ENCODE measurements around the gene MORN1.

Gene MORN1

GRCh38 chr1:2299131-2299627 is 92.2 kb downstream of the MORN1 start:
- no peak for TF ChIP-seq EZH2phosphoT487 (IDR thresholded peaks at IDR 0.05; ENCODE audit: borderline replicate concordance, low read length)
- TF ChIP-seq CTCF (IDR thresholded peaks at IDR 0.05; ENCODE audit: low read depth, low read length, poor library complexity, severe bottlenecking): no peak
- H3K79me2 ChIP-seq (ENCODE audit: control insufficient read depth, low read length): no peaks in the 10 kb centered on the region
- no peak overlapping the region for H3K4me3 ChIP-seq (ENCODE audit: low read length)
- H4K20me1 ChIP-seq (ENCODE audit: control insufficient read depth, insufficient read depth, low read depth, low read length): peaks cover 15% of the 10 kb centered on the region; the same call in 1 of the 2 replicates
- H3F3A ChIP-seq (ENCODE audit: control insufficient read depth, insufficient read depth): 0 out of 2 replicates have a peak, but pooled peaks cover 2% of the 10 kb centered on the region
- no peaks in the 10 kb centered on the region for H3K9me3 ChIP-seq (ENCODE audit: control insufficient read depth, insufficient read depth, low read length)
- H3K4me1 ChIP-seq (ENCODE audit: control insufficient read depth, low read length): peaks cover 21% of the 10 kb centered on the region
- no peak overlapping the region for H3K27ac ChIP-seq (ENCODE audit: low read depth, low read length)
- no peak overlapping the region for H3K4me2 ChIP-seq (ENCODE audit: low read length)
- no peaks in the 10 kb centered on the region for H3K9me2 ChIP-seq (replicated peaks; ENCODE audit: control insufficient read depth, low read length)
- no peaks in the 10 kb centered on the region for H3K36me3 ChIP-seq (ENCODE audit: control insufficient read depth, low read length)
- H3K27me3 ChIP-seq (ENCODE audit: control insufficient read depth, low read length): peaks cover 24% of the 10 kb centered on the region

GRCh38 chr1:2298685-2299084 is 92.7 kb downstream of the MORN1 start:
- TF ChIP-seq CTCF (IDR thresholded peaks at IDR 0.05; ENCODE audit: low read depth, low read length, poor library complexity, severe bottlenecking): no peak
- no peak for TF ChIP-seq EZH2phosphoT487 (IDR thresholded peaks at IDR 0.05; ENCODE audit: borderline replicate concordance, low read length)
- Histone ChIP-seq H3K4me1 (ENCODE audit: control insufficient read depth, low read length) (peaks cover 21% of the 10 kb centered on the region), H3K27ac (ENCODE audit: low read depth, low read length) (no peak overlapping the region), H3K36me3 (ENCODE audit: control insufficient read depth, low read length) (no peaks in the 10 kb centered on the region), H4K20me1 (ENCODE audit: control insufficient read depth, insufficient read depth, low read depth, low read length) (peaks cover 15% of the 10 kb centered on the region; the same call in 1 of the 2 replicates), H3K9me2 (replicated peaks; ENCODE audit: control insufficient read depth, low read length) (no peaks in the 10 kb centered on the region), H3K4me3 (ENCODE audit: low read length) (no peak overlapping the region), H3K27me3 (ENCODE audit: control insufficient read depth, low read length) (peaks cover 29% of the 10 kb centered on the region), H3F3A (ENCODE audit: control insufficient read depth, insufficient read depth) (0 out of 2 replicates have a peak, but pooled peaks cover 2% of the 10 kb centered on the region), H3K4me2 (ENCODE audit: low read length) (no peak overlapping the region), H3K9me3 (ENCODE audit: control insufficient read depth, insufficient read depth, low read length) (no peaks in the 10 kb centered on the region), H3K79me2 (ENCODE audit: control insufficient read depth, low read length) (no peaks in the 10 kb centered on the region)

- Histone ChIP-seq H3K4me3 (ENCODE audit: low read length) (no peak overlapping the region), H3K79me2 (ENCODE audit: control insufficient read depth, low read length) (no peaks in the 10 kb centered on the region), H3K9me3 (ENCODE audit: control insufficient read depth, insufficient read depth, low read length) (no peaks in the 10 kb centered on the region), H3K9me2 (replicated peaks; ENCODE audit: control insufficient read depth, low read length) (no peaks in the 10 kb centered on the region), H3K36me3 (ENCODE audit: control insufficient read depth, low read length) (no peaks in the 10 kb centered on the region), H3K4me1 (ENCODE audit: control insufficient read depth, low read length) (peaks cover 21% of the 10 kb centered on the region), H4K20me1 (ENCODE audit: control insufficient read depth, insufficient read depth, low read depth, low read length) (peaks cover 15% of the 10 kb centered on the region; the same call in 1 of the 2 replicates), H3K27ac (ENCODE audit: low read depth, low read length) (no peak overlapping the region), H3F3A (ENCODE audit: control insufficient read depth, insufficient read depth) (0 out of 2 replicates have a peak, but pooled peaks cover 2% of the 10 kb centered on the region), H3K27me3 (ENCODE audit: control insufficient read depth, low read length) (peaks cover 34% of the 10 kb centered on the region), H3K4me2 (ENCODE audit: low read length) (no peak overlapping the region)
- TF ChIP-seq EZH2phosphoT487 (IDR thresholded peaks at IDR 0.05; ENCODE audit: borderline replicate concordance, low read length): no peak
- TF ChIP-seq CTCF (IDR thresholded peaks at IDR 0.05; ENCODE audit: low read depth, low read length, poor library complexity, severe bottlenecking): no peak
Measured at GRCh38 chr1:2297246-2298011, 93.9 kb downstream of the MORN1 start.
